ENCODE measurements around the gene ULBP3. TPM values are rescaled to one million over a fixed set of nuclear protein-coding genes. Genes with fewer than 3 reads are reported as not detected.
A peak's percentile ranks its signal among the peaks of the same experiment; 100 is the strongest.

The ULBP3 gene
- total and polyA plus RNA-seq, 8 donors = 0.38 to 0.98 (median 0.77) TPM

GRCh38 chr6:150036081-150036480, 32.8 kb downstream of the ULBP3 start:
- no peak for TF ChIP-seq CTCF (IDR thresholded peaks at IDR 0.05)
- no peak for DNase-seq
- Histone ChIP-seq H3K27me3 (peaks cover 0 to 19% (median 2%) of the 10 kb centered on the region in 4 donors), H3K4me1 (peaks cover 0 to 9% (median 0%) of the 10 kb centered on the region in 3 donors), H3K4me3 (no peak overlapping the region), H3K27ac (no peak overlapping the region), H3K9me3 (no peaks in the 10 kb centered on the region), H3K36me3 (no peaks in the 10 kb centered on the region)
- intact Hi-C loops (cut with DNase I) = no loop called here
- WGBS, 2 donors = 69% methylated on average over 5 of the region's 5 CpGs
- ATAC-seq = no peak
- no peak for FAIRE-seq

DNA sequence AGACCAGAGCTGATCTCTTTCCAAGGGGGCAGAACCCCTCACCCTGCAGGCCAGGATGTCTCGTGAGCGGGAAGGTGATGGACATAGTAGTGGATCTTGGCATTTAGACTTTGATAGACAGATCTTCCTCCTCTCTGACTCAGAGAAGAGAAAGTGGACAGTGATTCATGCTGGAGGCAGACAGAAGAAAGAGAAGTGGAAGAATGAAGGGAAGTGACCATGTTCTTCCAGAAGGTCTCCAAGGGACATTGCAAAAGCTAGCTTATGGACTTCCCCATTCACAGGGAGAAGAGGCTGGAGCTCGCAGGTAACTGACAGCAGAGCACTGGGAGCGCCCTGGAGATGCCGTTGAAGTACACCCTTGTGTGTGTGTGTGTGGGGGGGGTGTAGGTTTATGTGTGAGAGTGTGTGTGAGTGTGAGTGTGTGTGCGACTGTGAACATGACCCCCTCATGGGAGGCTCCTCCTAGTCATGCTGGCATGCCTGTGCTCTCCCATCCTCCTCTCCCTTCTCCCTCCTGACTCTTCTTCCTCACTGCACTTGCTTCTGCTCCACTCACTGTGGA, 35.6 kb downstream of the ULBP3 start:
- no peaks in the 10 kb centered on the region for H3K9me3 ChIP-seq
- no peak for TF ChIP-seq CTCF (IDR thresholded peaks at IDR 0.05)
- H3K4me1 ChIP-seq = peaks cover 0 to 9% (median 0%) of the 10 kb centered on the region in 3 donors
- 81 to 89% methylated on average over 6 of the region's 6 CpGs for WGBS, 2 donors
- H3K4me3 ChIP-seq = no peak overlapping the region
- H3K36me3 ChIP-seq = no peaks in the 10 kb centered on the region
- DNase-seq (no peak), ATAC-seq (peak in 1 of 4 donors; percentile 39), FAIRE-seq (no peak)
- intact Hi-C loops (cut with DNase I) = no loop called here
- H3K27me3 ChIP-seq = peaks cover 0 to 18% (median 2%) of the 10 kb centered on the region in 4 donors
- H3K27ac ChIP-seq = no peak overlapping the region

GRCh38 chr6:150032598-150032997, 36.3 kb downstream of the ULBP3 start:
- DNase-seq = no peak
- no peak for FAIRE-seq
- intact Hi-C loops (cut with DNase I) = no loop called here
- Histone ChIP-seq H3K4me1 (peaks cover 0 to 4% (median 0%) of the 10 kb centered on the region in 3 donors), H3K36me3 (no peaks in the 10 kb centered on the region), H3K27me3 (peaks cover 0 to 12% (median 1%) of the 10 kb centered on the region in 4 donors), H3K4me3 (no peak overlapping the region), H3K27ac (no peak overlapping the region), H3K9me3 (no peaks in the 10 kb centered on the region)
- no peak for ATAC-seq
- TF ChIP-seq CTCF (IDR thresholded peaks at IDR 0.05) = no peak
- 62 to 72% methylated on average over 8 of the region's 8 CpGs for WGBS, 2 donors

DNA sequence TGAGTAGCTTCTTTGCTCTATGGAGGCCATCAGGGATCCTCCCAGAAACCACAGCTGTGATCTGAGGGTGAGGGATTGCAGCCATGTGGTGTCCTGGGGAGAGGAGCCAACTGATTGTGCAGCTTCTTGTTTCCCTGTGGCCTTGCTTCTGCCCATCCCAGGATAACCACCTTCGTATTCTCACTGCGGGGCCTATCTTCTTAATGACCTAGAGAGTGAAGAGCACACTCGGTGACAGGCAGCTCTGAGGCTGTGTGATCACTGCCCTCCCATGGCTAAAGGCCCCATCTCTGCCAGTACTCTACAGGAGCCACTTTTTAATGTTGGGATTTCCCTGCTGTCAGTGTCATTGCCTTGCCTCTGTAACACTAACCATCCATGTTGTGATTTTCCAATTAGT, 38.3 kb downstream of the ULBP3 start:
- WGBS, 2 donors = 62 to 67% methylated on average over 3 of the region's 3 CpGs
- H3K4me3 ChIP-seq = no peak overlapping the region
- peaks cover 0 to 3% (median 0%) of the 10 kb centered on the region in 4 donors for H3K27me3 ChIP-seq
- intact Hi-C loops (cut with DNase I) = no loop called here
- no peak for FAIRE-seq
- no peak for TF ChIP-seq CTCF (IDR thresholded peaks at IDR 0.05)
- ATAC-seq = no peak
- no peaks in the 10 kb centered on the region for H3K4me1 ChIP-seq
- no peak for DNase-seq
- H3K36me3 ChIP-seq = no peaks in the 10 kb centered on the region
- no peak overlapping the region for H3K27ac ChIP-seq
- H3K9me3 ChIP-seq = no peaks in the 10 kb centered on the region

DNA sequence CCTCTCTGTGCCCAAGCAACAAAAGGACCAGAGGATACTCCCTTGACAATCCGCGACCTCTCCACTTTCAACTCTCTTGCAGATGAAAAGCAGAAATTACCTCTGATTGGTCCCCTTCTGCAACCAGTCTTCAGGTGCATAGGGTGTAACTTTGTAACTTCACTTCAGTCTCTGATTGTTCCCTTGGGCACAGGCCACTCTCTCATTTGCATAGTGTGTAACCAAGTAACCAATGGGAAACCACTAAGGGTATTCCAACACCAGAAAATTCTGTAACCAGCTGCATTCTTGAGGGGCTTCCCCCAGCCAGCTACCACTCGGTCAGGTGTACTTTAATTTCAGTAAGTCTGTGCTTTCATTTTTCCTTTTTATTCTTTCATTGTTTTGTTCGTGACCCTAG, 39.2 kb downstream of the ULBP3 start:
- Histone ChIP-seq H3K4me3 (no peak overlapping the region), H3K36me3 (no peaks in the 10 kb centered on the region), H3K4me1 (no peaks in the 10 kb centered on the region), H3K27ac (no peak overlapping the region), H3K27me3 (peaks cover 0 to 3% (median 0%) of the 10 kb centered on the region in 4 donors), H3K9me3 (no peaks in the 10 kb centered on the region)
- no peak for DNase-seq
- no peak for ATAC-seq
- TF ChIP-seq CTCF (IDR thresholded peaks at IDR 0.05) = no peak
- no peak for FAIRE-seq
- 71 to 73% methylated on average over 4 of the region's 4 CpGs for WGBS, 2 donors
- intact Hi-C loops (cut with DNase I) = no loop called here

Measured in pancreas (tissue), 10 donors.